Astrocyte of the hippocampus (primary cell): ENCODE measurements around the gene TIMM21.
A peak's percentile ranks its signal among the peaks of the same experiment; 100 is the strongest.

Experiments
- DNase-seq: peaks from one replicate; pipeline ENCODE4 v3.0.0; 2011; ENCODE audit warnings: low read depth, low spot score

The TIMM21 gene

GRCh38 chr18:74191577-74191976 lies 43.3 kb downstream of the TIMM21 start:
- DNase-seq = no peak

- DNase-seq = no peak
These were observed 46.4 kb downstream of the TIMM21 start for GRCh38 chr18:74194691-74195090.

GRCh38 chr18:74196220-74197119 lies 48.1 kb downstream of the TIMM21 start:
- peak; percentile 81 for DNase-seq

GRCh38 chr18:74197705-74198341 lies 49.5 kb downstream of the TIMM21 start:
- DNase-seq = no peak

- no peak for DNase-seq
These were observed 50.1 kb downstream of the TIMM21 start for GRCh38 chr18:74198453-74198852.

- no peak for DNase-seq
These were observed 52.5 kb downstream of the TIMM21 start for GRCh38 chr18:74200780-74201179.

GRCh38 chr18:74203811-74204210 lies 55.5 kb downstream of the TIMM21 start:
- no peak for DNase-seq

- no peak for DNase-seq
These were observed 56.3 kb downstream of the TIMM21 start for GRCh38 chr18:74204526-74205152.
